ENCODE measurements around the gene PFN3.

- TF ChIP-seq NR2C2 (CRISPR knock-in tag; IDR thresholded peaks at IDR 0.05) (peak; percentile 70; the same call in 1 of the 2 replicates), CTCF (IDR thresholded peaks at IDR 0.05) (no peak), FOXJ3 (CRISPR knock-in tag; IDR thresholded peaks at IDR 0.05; ENCODE audit: borderline replicate concordance) (no peak), RELA (CRISPR knock-in tag; IDR thresholded peaks at IDR 0.05; ENCODE audit: borderline replicate concordance) (peak; percentile 88; the same call in 1 of the 2 replicates), SP1 (CRISPR knock-in tag; conservative IDR thresholded peaks at IDR 0.05) (peak; percentile 88), ESRRA (CRISPR knock-in tag; IDR thresholded peaks at IDR 0.05; ENCODE audit: borderline replicate concordance) (peak; percentile 80; the same call in 1 of the 2 replicates), ATF3 (CRISPR knock-in tag; conservative IDR thresholded peaks at IDR 0.05) (no peak; the same call in 1 of the 2 replicates), ATF6 (CRISPR knock-in tag; IDR thresholded peaks at IDR 0.05) (no peak), ZNF281 (CRISPR knock-in tag; IDR thresholded peaks at IDR 0.05) (peak; percentile 96)
Observed at GRCh38 chr5:177402271-177403043, 2.0 kb upstream of the PFN3 start.
